Measurements from ENCODE around the gene EFHC2. TPM values are rescaled to one million over a fixed set of nuclear protein-coding genes. Genes with fewer than 3 reads are reported as not detected.
"Not testable (repeated sequence)": the region's sequence is repeated elsewhere in the genome, so short reads cannot be mapped to it uniquely, and the experiment has no call there.

Gene EFHC2
- polyA plus RNA-seq, 1 donor = 0.08 TPM

DNA sequence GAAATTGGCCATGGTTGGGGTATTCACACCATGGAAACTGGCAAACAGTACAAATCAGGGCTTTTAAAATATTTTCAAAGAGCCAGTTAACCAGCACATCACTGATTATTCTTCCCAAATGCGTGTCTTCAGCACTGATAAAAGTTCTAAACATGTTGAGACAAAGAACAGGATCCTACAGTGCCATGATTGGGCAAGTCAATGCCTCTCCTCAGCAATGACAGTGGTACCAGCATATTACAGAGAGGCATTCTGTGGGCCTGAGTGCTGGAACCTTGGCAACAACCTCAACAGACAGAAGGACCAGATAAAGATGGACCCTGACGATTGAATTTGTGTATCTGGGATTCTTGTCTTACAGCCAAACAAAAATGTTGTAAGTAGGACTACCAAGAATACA is 108.9 kb downstream of the EFHC2 start:
- DNase-seq (ENCODE audit: low read depth) = no peak

DNA sequence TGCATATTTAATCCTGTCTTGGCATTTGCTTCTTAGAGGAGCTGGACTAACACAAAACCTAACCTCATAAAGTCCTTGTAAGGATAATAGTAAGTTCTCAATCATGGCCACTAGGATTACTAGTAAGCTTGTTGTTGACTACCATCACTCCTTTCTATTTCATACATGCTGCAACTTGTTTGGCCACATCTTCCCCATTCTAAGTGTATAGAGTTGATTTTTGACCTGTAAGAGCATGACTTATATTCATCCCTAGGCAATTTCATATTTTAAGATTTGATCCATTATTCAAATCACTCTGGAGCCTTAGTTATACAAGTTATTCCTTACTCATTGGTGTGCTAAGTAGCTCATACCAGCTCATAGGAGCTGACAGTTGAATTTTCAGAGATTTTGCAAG is 109.4 kb downstream of the EFHC2 start:
- no peak for DNase-seq (ENCODE audit: low read depth)

DNA sequence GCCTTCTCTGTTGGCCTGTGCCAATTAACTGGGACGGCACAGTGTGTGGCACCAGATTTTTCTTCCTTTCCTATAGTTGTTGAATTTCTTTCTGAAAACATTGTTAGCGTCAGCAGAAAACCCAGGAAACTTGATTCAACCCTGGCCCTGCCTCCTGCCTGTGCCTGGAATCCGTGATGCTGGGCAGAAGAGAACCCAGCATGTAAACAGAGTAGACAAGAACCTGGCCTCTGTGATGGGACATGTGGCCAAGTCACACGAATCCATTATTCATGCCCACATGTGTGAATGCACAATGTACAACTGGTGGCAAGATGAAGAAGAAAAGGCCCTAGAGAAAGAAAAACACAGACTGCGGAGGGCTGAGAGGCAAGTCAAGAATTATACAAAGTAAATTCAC is 111.4 kb downstream of the EFHC2 start:
- DNase-seq (ENCODE audit: low read depth) = no peak

DNA sequence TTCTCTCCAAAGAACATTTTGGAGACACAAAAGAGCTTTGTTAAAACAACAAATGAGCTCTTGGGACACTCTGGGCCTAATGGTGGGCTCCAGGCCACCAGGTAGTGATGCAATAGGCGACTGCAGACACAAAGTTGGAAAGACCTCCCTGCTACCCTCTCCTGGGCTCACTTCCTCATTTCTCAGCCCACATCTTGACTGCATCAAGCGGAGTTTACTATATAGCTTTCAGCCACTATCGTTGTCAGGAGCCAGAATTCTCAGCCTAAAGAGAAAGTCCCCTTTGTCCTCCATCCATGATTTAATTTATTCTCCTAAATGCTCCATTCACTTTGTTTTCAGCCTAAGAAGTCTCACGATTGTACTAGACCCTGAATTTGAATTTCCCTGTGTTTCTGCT is 114.9 kb downstream of the EFHC2 start:
- DNase-seq (ENCODE audit: low read depth) = no peak

DNA sequence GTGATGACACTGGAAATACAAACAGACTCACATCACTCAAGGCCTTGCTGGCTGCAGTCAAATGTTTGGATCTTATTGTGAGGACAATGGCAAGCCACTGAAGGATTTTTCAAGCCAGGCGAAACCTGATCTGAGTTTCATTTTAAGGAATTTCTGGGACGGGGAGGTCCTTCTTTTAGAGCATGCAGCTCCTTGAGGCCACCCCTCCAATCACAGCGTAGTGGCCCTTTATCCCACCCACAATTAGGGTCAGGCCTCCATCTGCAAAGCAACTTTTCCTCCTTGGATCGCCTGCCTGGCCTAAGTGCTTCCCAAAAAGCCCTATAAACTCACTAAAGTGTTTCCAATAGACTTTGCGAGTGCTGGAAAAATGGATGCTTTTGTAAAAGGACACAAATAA is 115.5 kb downstream of the EFHC2 start:
- no peak for DNase-seq (ENCODE audit: low read depth)

DNA sequence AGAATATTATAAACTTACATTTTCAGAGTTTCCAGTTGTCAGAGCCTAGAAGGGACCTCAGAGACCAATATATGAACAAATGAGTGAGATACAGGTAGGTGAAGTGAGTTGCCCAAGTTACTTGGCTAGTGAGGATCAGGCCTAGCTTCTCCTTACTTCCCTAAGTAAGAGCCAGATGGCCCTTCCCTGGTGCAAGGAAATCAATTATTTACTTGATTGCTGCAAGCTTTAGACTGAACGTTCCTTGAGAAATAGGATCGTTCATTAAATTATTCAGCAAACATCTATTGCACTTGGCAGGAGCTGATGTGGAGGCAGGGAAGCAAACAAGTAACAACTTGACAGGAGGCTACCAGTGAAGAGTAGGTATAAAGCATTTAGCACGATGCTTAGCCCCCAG is 117.8 kb downstream of the EFHC2 start:
- no peak for DNase-seq (ENCODE audit: low read depth)

DNA sequence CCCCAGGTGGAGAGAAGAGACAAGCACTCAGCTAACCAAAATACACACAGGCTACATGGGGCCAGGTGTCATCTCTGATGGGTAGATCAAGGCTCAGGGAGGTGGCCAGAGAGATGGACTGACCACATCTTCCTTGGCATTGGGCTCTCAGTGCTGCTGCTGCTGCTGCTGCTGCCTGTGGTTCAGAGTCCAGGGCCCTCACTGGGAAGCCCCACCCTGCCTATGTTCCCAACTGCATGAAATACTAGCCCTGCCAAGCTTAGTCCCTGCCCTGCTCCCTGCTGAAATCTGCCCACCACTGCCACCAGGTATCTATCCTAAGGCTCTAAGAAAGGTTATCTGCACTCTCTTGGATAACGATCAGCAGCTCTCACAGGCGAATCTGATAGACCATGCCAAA is 118.7 kb downstream of the EFHC2 start:
- no peak for DNase-seq (ENCODE audit: low read depth)

DNA sequence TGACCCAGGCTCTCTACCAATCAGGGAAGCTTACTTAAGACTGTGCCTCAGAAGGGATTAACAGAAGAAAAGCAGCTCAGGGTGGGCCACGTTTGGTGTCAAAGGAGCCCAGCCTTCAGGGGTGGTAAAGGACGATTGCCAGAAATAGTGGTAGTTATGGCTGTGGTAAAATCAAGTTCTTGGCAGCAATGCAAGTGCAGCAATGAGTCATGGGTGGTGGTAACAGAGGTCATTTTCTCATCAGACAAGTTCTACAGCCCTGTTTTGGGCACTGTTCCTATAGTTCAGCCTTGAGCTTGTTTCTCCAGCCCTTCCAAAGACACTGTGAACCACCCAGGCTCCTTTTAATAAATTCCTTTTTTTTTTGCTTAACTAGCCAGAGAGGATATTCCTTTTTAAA is 120.3 kb downstream of the EFHC2 start:
- no peak for DNase-seq (ENCODE audit: low read depth)

DNA sequence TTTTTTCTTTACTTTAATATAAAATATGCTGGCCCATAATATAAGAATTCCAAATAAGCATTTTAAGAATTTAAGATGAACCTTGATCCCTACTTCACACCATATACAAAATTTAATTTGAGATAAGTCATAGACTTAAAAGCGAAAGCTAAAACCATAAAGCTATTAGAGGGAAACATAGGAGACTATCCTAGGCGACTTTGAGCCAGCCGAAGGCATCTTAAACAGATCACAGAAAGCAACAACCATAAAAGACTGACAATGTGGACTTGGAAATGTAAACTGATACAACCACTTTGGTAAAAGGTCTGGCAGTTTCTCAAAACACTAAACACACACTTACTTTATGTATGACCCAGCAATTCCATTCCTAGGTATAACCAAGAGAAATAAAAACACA is 125.0 kb downstream of the EFHC2 start:
- no peak for DNase-seq (ENCODE audit: low read depth)

DNA sequence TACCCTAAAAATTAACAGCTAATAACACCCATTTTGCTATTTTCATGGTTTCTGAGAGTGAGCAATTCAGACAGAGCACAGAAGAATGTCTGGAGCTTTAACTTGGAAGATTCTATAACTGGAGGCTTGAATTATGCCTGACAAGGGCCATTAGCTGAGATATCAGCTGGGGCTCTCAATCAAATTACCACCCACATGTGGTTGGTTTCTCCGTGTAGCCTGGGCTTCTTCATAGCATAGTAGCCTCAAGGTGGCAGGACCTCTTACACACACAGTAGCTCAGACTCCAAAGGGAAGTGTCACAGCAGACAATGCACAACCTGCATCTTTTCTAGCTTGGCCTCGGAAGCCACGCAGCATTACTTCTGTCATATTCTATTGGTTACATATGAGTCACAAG is 127.3 kb downstream of the EFHC2 start:
- no peak for DNase-seq (ENCODE audit: low read depth)

DNA sequence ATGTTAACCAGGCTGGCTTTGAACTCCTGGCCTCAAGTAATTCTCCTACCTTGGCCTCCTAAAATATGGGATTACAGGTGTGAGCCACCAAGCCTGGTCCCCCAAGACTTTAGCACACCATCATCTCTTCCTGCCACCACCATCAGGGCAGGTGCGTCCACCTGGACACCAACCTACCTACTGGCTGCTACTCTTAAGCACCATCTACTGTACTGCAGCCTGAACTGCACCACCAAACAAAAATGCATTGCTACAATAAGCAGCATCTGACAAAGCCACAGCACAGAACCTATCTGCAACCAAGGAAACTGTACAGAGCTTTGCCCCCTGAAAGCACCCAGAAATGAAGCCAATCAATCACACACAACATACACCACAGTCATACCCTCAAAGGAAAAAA is 139.7 kb downstream of the EFHC2 start:
- DNase-seq (ENCODE audit: low read depth) = no peak

DNA sequence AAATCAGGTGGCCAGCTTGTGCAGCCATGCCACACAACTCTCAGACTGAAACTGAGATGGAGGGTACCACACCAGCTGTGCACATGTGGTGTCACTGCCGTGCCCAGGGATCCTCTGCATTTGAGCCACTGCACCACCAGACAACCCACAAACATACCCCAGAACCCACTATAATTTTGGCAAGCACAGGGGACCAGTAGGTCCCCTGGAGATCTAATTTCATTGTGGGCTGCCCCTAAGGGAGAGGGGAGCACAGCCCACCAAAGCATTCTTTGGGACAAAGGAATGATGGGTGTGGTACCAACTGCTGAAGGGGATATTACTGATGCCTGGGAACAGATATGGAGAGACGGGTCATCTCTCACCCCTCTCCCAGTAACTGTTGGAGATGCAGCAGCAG is 140.9 kb downstream of the EFHC2 start:
- no peak for DNase-seq (ENCODE audit: low read depth)

DNA sequence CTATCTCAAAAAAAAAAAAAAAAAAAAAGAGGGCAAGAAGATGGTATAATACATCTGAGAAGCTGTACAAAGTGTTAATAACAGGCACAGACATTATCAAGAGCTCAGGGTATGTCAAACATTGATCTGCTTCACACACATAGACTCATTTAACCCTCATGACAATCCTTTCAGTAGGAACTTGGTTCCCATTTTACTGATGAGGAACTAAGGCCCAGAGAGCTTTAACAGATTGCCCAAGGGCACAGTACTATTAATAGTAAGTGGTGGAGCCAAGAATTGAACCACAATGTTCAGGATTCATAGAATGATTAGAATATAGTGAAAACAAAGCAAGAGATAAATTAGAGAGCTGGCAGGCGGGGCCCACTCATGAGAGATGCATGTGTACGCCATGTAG is 154.4 kb downstream of the EFHC2 start:
- DNase-seq (ENCODE audit: low read depth) = no peak

DNA sequence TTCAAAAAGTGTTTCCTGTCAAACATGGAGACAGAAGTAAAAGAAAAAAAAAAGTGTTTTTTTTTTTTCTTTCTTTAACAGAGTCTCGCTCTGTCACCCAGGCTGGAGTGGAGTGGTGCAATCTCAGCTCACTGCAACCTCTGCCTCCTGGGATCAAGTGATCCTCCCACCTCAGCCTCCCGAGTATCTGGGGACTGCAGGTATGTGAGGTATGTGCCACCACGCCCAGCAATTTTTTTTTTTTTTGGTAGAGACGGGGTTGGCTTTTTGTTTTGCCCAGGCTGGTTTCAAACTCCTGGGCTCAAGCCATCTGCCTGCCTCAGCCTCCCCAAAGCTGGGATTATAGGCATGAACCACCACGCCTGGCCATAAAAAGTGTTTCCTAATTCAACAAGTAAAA is 155.6 kb downstream of the EFHC2 start:
- DNase-seq (ENCODE audit: low read depth) = not testable (repeated sequence)

DNA sequence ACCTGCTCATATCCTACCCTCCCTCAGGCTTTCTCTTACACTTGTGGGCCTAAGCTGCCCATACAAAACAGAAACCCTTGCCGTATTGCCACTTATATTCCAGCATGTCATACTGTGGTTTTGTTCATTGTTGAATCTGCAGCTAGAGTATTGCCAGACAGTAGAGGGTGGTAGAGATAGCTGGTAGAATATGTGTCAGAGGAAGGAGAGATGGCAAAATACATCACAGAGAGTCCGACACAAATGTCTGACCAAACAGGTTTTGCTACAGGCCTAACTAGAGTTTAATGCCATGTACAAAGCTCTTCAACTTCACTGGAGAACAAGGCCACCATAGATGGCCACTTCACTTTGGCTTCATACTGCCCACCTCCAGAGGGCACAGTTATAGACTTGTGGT is 160.1 kb downstream of the EFHC2 start:
- DNase-seq (ENCODE audit: low read depth) = no peak

DNA sequence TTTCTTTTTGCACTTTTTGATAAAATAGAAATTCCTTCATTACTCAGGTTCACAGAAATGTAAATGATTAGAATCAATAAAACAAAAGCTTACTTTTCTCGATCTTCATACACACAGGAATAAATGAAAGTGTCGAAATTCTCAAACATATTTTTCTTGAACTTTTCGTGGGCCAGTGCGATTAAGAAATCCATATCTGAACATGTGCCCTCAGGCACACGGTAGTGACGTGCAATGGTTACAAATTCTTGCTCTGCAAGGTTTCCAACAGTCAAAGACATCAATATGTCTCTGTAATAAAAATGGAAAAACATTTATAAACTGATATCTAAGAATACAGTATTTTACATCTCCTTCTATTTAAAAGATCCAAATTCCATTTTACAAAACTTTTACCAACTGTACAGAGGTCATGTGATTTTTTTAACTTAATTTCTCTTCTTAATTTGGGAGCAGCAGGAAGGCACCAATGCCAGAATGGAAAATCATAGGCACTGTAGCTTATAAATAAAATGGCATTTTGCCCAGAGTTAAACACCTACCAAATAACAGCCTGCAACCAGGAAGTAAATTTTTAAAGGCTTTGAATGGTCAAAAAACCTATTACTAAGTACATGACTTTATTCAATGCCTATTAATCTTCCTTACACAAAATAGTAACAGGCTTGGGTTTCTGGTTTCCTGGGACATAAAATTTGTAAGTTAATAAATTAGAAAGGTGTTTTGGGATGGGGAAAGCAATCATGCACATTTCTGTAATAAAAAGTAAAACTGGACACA is 165.0 kb downstream of the EFHC2 start:
- no peak for DNase-seq (ENCODE audit: low read depth)

DNA sequence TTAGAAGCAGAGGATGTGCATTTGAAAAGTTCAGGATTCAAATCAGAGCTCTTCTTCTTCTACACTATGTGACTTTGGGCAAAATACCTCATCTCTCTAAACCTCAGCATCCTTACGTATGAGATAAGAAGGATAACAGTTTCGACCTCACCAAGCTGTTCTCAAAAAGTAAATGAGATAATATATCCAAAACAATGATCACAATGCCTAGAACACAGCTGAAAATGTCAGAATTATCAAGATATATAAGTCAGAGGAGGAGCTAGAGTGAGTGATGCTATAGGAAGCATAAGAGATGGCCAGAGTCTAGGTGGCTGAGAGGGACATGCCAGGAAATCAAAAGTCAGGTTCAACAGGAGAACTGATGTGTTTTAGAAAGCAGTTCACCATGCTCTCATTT is 168.0 kb downstream of the EFHC2 start:
- DNase-seq (ENCODE audit: low read depth) = no peak

DNA sequence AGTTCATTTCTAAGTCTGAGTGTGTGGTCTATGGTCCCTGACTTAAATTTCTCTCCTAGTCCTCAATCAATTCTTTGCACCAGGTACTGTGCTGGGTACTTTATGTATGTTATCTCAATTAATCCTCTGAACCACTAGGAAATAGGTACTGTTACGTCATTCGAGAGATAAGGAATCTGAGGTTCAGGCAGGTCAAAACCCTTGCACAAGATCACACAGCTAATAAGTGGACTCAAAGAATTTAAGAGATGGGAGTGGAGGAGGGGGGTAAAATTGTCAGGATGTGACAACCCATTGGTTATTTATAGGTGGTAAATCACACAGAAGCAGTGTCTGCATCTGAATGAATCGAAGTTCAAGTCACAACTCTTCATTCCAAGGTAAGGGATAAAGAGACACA is 169.4 kb downstream of the EFHC2 start:
- no peak for DNase-seq (ENCODE audit: low read depth)

DNA sequence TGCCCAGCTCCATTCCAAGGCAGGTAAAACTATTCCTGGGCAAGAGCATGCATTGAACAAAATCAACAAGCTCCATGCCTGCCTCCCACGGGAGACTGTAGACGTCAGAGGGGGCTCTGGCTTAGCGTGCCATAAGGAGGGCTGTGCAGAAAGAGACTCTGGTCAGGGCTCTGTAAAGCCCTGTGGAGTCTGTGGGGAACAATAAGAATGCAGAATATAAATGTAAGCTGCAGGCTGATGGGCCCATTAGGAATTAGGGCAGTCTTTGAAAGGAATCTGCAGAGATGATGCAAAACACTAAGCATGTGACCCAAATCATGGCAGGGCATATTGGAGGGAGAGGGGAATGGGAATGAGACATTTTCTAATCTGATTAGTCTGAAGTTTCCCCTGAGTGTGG is 170.3 kb downstream of the EFHC2 start:
- DNase-seq (ENCODE audit: low read depth) = no peak

DNA sequence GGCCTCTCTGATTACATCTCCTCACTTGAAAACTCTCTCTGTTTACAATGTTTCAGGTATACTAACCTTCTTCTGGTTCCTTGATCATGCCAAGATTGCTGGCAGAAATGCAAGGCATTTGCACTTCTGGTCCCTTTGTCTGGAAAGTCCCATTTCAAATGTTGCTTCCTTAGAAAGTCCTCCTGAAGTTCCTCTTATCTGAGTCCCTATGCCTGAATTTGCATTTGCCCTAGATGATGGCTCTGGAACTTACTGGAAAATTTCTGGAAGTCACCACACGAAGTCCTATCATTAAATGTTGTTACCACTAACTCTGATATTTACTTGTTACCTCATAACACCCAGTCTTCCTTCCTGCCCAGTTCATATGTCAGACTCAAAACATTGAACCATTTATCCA is 176.4 kb downstream of the EFHC2 start:
- DNase-seq (ENCODE audit: low read depth) = no peak

DNA sequence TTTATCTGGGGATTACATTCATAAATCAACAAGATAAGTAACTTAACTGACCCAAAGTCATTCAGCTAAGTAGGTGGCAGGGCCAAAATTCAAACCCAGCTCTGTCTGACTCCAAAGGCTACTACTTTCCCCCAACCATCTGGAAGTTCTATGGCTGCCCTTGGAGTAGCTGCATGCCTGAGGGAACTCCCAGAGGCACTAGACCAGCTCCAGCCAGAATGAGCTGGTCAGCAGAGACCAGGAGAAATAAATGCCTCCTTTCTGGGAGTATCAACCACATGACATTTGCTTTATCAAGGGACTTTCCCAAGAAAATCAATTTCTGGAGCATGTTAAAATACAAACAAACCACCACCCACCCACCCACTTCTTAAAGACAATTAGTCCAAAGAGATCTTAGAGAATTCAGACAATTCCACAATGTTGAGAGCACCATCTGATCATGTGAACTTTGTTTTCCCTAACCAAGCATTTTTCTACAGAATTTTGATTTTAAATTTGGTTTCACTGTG is 180.5 kb downstream of the EFHC2 start:
- DNase-seq (ENCODE audit: low read depth) = no peak

DNA sequence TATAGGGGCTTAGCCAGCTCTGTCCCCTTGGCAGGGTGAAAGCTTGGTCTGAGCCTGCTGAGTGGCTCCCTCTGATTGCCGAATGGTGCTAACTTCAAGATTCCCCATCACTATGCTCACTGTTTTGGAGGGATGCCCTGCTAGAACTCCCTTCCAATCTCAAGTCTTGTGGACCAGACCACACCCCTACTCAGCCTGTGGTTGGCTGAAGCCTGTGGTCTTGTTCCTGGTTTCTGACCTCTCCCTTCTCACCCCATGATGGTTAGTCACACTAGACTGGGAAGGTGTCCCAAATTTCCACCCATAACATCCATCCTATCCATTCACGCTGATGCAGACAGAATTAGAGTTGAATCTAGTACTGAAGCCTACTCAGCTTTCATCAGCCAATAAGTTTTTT is 185.6 kb downstream of the EFHC2 start:
- no peak for DNase-seq (ENCODE audit: low read depth)

DNA sequence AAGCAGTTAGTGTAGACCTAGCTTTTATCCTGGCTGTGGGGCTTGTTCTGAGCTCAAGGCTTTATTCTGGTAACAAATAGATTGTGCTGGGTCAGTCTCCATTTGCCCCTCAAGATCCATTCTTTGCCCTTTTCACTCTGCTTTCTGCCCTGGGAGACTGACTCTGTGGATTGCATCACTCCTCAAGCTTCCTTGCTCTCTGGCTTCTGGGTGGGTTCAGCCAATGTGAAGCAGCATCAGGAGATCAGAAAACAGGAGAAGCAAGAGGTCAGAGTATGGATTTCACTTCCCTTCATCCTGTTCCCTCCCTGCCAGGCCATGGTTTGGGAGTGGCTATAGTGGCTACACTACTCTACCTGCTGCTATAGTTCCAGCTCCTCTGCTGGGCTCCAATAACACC is 186.2 kb downstream of the EFHC2 start:
- DNase-seq (ENCODE audit: low read depth) = no peak

DNA sequence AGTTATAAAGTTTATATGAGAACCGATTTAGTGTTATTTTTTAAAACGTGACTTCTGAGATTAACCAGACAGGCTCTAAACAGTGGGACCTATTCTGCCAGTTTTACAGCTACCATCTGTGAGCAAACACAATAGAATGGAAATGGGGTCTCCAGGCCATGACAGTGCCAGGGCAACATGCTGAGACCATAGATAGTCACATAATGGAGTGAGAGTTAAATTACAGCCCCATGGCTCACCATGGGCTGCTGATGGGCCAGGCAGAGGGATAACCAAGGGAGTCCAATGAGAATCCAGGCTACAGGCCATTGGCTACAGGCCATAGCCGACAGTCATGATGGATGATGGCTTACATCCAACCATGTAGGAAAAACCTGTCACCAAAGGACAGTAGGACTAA is 186.7 kb downstream of the EFHC2 start:
- no peak for DNase-seq (ENCODE audit: low read depth)
